IMR-90 (cell line): ENCODE results near the gene OSBPL6. TPM values are rescaled to one million over a fixed set of nuclear protein-coding genes. Genes with fewer than 3 reads are reported as not detected.

ENCODE experiments used
- ATAC-seq: fragments of 200-7000 bp; cut with Tn5 transposase; 2 replicates; pipeline ENCODE4 v1.9.1; 2020; ENCODE audit warnings: low read depth, mild to moderate bottlenecking, moderate library complexity
- BruUV-seq: library from RNA; stranded (reverse); fragments of 400-500 nt; replicated peaks from 2 replicates; lab custom pipeline; 2021; lab: Mats Ljungman, UMichigan
- CTCF ChIA-PET: fragments of 300-600 bp; formaldehyde crosslinking; extraction: SDS; loops from one replicate; lab custom pipeline; 2021; ENCODE audit warnings: antibody characterized with exemption; lab: Yijun Ruan, JAX
- POLR2A ChIA-PET: fragments of 300-600 bp; sonication (Branson Sonifier 250); formaldehyde crosslinking; loops from one replicate; lab custom pipeline; 2022; ENCODE audit warnings: antibody characterized with exemption; ENCODE audit not compliant: unreplicated experiment; lab: Charles Lee
- DNase-seq: peaks from one replicate; pipeline ENCODE4 v3.0.0; 2013
- H2AFZ ChIP-seq: replicated peaks from 2 replicates; pipeline ENCODE3; 2013; ENCODE audit warnings: low read length, mild to moderate bottlenecking; ENCODE audit not compliant: poor library complexity
- H2AK5ac ChIP-seq: 2 replicates; pipeline ENCODE4 v1.6.1; 2013; ENCODE audit warnings: low read depth, low read length, inconsistent platforms
- H2AK9ac ChIP-seq: replicated peaks from 2 replicates; pipeline ENCODE3; 2013; ENCODE audit warnings: mild to moderate bottlenecking, low read depth, low read length, moderate library complexity; ENCODE audit not compliant: poor library complexity
- H2BK120ac ChIP-seq: 2 replicates; pipeline ENCODE4 v1.6.1; 2013; ENCODE audit warnings: low read depth, low read length, inconsistent platforms
- H2BK15ac ChIP-seq: 3 replicates; pipeline ENCODE4 v1.6.1; 2013; ENCODE audit warnings: low read depth, low read length, inconsistent platforms
- H2BK20ac ChIP-seq: 2 replicates; pipeline ENCODE4 v1.6.1; 2013; ENCODE audit warnings: low read depth, mild to moderate bottlenecking, inconsistent platforms, low read length, moderate library complexity
- H2BK5ac ChIP-seq: 2 replicates; pipeline ENCODE4 v1.6.1; 2013; ENCODE audit warnings: mild to moderate bottlenecking, low read depth, low read length, inconsistent platforms; ENCODE audit not compliant: poor library complexity, severe bottlenecking
- H3K14ac ChIP-seq: replicated peaks from 2 replicates; pipeline ENCODE4 v1.6.1; 2013; ENCODE audit warnings: low read depth, low read length, inconsistent platforms
- H3K18ac ChIP-seq: 2 replicates; pipeline ENCODE4 v1.6.1; 2013; ENCODE audit warnings: low read depth, low read length, control low read depth
- H3K23ac ChIP-seq: 2 replicates; pipeline ENCODE4 v1.6.1; 2013; ENCODE audit warnings: low read depth, low read length, inconsistent platforms
- H3K27ac ChIP-seq: 2 replicates; pipeline ENCODE4 v1.5.1; 2013; ENCODE audit warnings: mild to moderate bottlenecking, control low read depth, low read length; ENCODE audit not compliant: insufficient read depth
- H3K27me3 ChIP-seq: 2 replicates; pipeline ENCODE4 v1.6.1; 2013; ENCODE audit warnings: low read length; ENCODE audit not compliant: control insufficient read depth, insufficient read depth
- H3K36me3 ChIP-seq: 2 replicates; pipeline ENCODE4 v1.6.1; 2013; ENCODE audit warnings: low read length, mixed read lengths; ENCODE audit not compliant: control insufficient read depth, insufficient read depth
- H3K4ac ChIP-seq: 2 replicates; pipeline ENCODE4 v1.6.1; 2013; ENCODE audit warnings: low read depth, low read length, inconsistent platforms
- H3K4me1 ChIP-seq: 2 replicates; pipeline ENCODE4 v1.6.1; 2013; ENCODE audit warnings: low read length, mixed read lengths; ENCODE audit not compliant: control insufficient read depth, insufficient read depth
- H3K4me2 ChIP-seq: 2 replicates; pipeline ENCODE4 v1.6.1; 2013; ENCODE audit warnings: low read depth, mild to moderate bottlenecking, control low read depth, low read length, moderate library complexity
- H3K4me3 ChIP-seq: 2 replicates; pipeline ENCODE4 v1.5.1; 2013; ENCODE audit warnings: low read depth, mild to moderate bottlenecking, control low read depth, low read length, moderate library complexity; ENCODE audit not compliant: insufficient read depth
- H3K56ac ChIP-seq: 2 replicates; pipeline ENCODE4 v1.6.1; 2013; ENCODE audit warnings: low read length, inconsistent platforms; ENCODE audit not compliant: insufficient read depth; ENCODE audit errors: extremely low read depth
- H3K79me1 ChIP-seq, 2 experiments: 2 replicates each; pipeline ENCODE4 v1.6.1; 2013; ENCODE audit warnings: low read length in 2 of 2, inconsistent platforms in 1 of 2, low read depth in 1 of 2
- H3K9ac ChIP-seq: 2 replicates; pipeline ENCODE4 v1.6.1; 2013; ENCODE audit warnings: low read depth, low read length, control low read depth
- H3K9me1 ChIP-seq: 2 replicates; pipeline ENCODE4 v1.6.1; 2013; ENCODE audit warnings: low read length, inconsistent platforms; ENCODE audit not compliant: insufficient read depth
- H3K9me3 ChIP-seq: 2 replicates; pipeline ENCODE4 v1.6.1; 2013; ENCODE audit warnings: low read length; ENCODE audit not compliant: control insufficient read depth, insufficient read depth
- H4K20me1 ChIP-seq: 2 replicates; pipeline ENCODE4 v1.6.1; 2013; ENCODE audit warnings: low read length, inconsistent platforms; ENCODE audit not compliant: insufficient read depth
- H4K5ac ChIP-seq: 2 replicates; pipeline ENCODE4 v1.6.1; 2013; ENCODE audit warnings: mild to moderate bottlenecking, low read depth, low read length, control low read depth
- H4K8ac ChIP-seq, 2 experiments: 2 replicates each; pipeline ENCODE4 v1.6.1; 2013; ENCODE audit warnings: low read depth in 2 of 2, low read length in 2 of 2, control low read depth in 1 of 2, inconsistent platforms in 1 of 2
- H4K91ac ChIP-seq: 2 replicates; pipeline ENCODE4 v1.6.1; 2013; ENCODE audit warnings: low read depth, low read length, inconsistent platforms; ENCODE audit not compliant: insufficient read depth
- CEBPB ChIP-seq: IDR thresholded peaks from 2 replicates; pipeline ENCODE4 v1.6.1; 2012; ENCODE audit warnings: low read depth, low read length, improper control_type of control experiment
- MAZ ChIP-seq: IDR thresholded peaks from 2 replicates; pipeline ENCODE4 v1.6.1; 2012; ENCODE audit warnings: low read depth, mild to moderate bottlenecking, low read length, improper control_type of control experiment, moderate library complexity, borderline replicate concordance
- MXI1 ChIP-seq: IDR thresholded peaks from 2 replicates; pipeline ENCODE4 v1.6.1; 2012; ENCODE audit warnings: low read depth, mild to moderate bottlenecking, low read length, moderate library complexity, borderline replicate concordance
- POLR2A ChIP-seq: IDR thresholded peaks from 2 replicates; pipeline ENCODE4 v1.6.1; 2012; ENCODE audit warnings: mild to moderate bottlenecking, low read depth, low read length
- RAD21 ChIP-seq: IDR thresholded peaks from 2 replicates; pipeline ENCODE4 v1.6.1; 2012; ENCODE audit warnings: low read length, improper control_type of control experiment
- RCOR1 ChIP-seq: IDR thresholded peaks from 2 replicates; pipeline ENCODE4 v1.6.1; 2012; ENCODE audit warnings: mild to moderate bottlenecking, low read length, improper control_type of control experiment; ENCODE audit not compliant: insufficient replicate concordance
- RFX5 ChIP-seq: IDR thresholded peaks from 2 replicates; pipeline ENCODE4 v1.8.0; 2012; ENCODE audit warnings: low read depth, mild to moderate bottlenecking, low read length, moderate library complexity
- dilution Hi-C: fragments of 300-500 bp; cut with HindIII; formaldehyde crosslinking; loops from one replicate; pipeline ENCODE4 v1.14.3; 2018; ENCODE audit warnings: low sequenced_read_pairs; ENCODE audit not compliant: unreplicated experiment
- in situ Hi-C: fragments of 300-500 bp; cut with MboI; formaldehyde crosslinking; loops from 3 replicates; pipeline ENCODE4 v1.14.3; 2019; ENCODE audit warnings: low sequenced_read_pairs, inconsistent platforms, mixed read lengths
- intact Hi-C: fragments of 100-400 bp; cut with micrococcal nuclease; formaldehyde crosslinking; loops from 2 replicates; pipeline ENCODE4 v1.10.0; 2022
- polyA plus RNA-seq, 3 experiments: library from polyadenylated mRNA; depleted of rRNA; stranded (reverse); fragments of >200 nt; gene quantifications; 2 replicates each; pipeline ENCODE4 v1.2.3, GENCODE V29; 2012; ENCODE audit warnings: low replicate concordance in 1 of 3
- total RNA-seq: library from RNA; depleted of rRNA; stranded (reverse); fragments of >200 nt; gene quantifications from 2 replicates; pipeline ENCODE4 v1.2.3, GENCODE V29; 2012

Gene OSBPL6
- total and polyA plus RNA-seq, 2 of the 4 experiments (the other 2 are of a cell fraction) = 3.2 to 3.7 TPM

DNA sequence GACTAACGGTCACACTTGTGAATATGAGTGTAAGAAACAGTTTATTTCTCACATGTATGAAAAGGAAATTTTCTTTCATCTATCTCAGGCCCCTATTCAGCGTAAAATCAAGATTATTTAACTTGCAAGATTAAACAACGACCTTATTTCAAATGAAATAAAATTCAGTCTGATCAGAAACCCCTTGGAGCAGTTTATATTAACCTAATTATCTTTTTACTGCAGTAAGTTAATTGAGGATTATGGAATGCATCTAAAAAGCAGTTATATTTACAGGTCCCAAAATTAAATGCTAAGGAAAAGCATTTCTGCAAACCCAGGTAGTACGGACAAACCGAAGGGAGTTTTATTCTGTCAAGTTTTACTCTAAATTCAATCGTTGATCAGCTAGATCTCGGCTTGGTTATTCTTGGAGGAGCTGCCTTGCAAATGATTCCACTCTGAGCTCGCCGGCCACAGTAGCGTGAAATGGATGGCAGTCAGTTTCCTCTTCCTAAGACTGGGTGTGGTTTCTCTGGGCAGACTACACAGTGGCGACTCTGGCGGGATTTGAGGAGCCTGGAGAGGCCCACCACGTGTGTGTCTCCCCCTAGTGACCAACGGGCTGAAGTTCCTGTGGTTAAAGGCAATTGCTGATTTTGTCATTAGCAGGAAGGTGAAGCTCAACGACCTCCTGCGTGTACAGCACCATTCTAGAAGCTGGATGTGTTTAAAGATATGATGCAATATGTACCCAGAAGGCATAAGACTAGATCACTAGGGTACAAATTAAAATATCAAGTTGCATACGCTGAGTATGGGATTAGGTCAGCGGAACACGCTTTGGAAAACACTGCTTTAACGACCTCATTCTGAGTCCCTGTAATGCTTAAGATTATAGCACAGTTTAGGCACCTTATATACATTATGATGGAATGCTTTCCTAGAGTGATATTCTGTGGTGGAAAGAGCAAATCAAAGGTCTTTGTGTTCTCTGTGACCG lies 220.2 kb downstream of the OSBPL6 start (continued):
- TF ChIP-seq MAZ (peak; percentile 44; the same call in 1 of the 2 replicates), POLR2A (no peak; the same call in 1 of the 2 replicates), CEBPB (peak; percentile 96), RCOR1 (no peak), MXI1 (peak; percentile 78)

DNA sequence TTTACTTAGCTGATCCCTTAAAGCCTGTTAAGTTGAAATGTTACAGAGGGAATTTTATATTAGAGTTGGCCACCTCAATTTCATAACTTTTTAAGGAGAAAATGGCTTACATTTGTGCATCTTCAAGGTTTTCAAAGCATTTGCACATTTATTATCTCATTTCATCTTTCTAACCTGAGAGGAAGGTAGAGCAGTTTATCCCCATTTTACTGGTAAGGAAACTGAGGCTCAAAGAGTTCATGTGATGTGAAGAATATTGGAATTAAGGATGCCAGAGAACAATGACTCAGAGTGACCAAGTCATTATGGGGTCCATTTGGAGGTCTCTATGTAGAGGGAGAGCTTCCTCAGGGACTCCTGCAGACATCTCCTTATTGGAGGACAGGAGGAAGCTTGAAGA lies 221.7 kb downstream of the OSBPL6 start:
- dilution Hi-C loops (no loop called here), intact Hi-C loops (loop anchor here (2.0 kb wide), 1 partner anchor 221 kb away; the partner anchor contains the start of gene OSBPL6), in situ Hi-C loops (loop anchor here (5.0 kb wide), 1 partner anchor 284 kb away; no protein-coding TSS in a partner anchor)
- no peaks in the 10 kb centered on the region; the same call in 1 of the 2 replicates for H3K9me1 ChIP-seq
- DNase-seq = no peak
- H3K4ac ChIP-seq = no peak overlapping the region
- H2AK9ac ChIP-seq = no peak overlapping the region
- no peak overlapping the region for H2BK15ac ChIP-seq
- CTCF ChIA-PET = no interaction called here
- H3K36me3 ChIP-seq = no peaks in the 10 kb centered on the region
- H3K27me3 ChIP-seq = no peaks in the 10 kb centered on the region
- H3K79me1 ChIP-seq = peaks cover 4 to 27% of the 10 kb centered on the region in 2 experiments; a peak in 3 of 4 replicates
- no peak overlapping the region for H2AK5ac ChIP-seq
- no peak overlapping the region for H2BK20ac ChIP-seq
- H3K4me3 ChIP-seq = no peak overlapping the region
- no peak for TF ChIP-seq RFX5
- no peak for TF ChIP-seq RAD21
- no peak overlapping the region for H2AFZ ChIP-seq
- H4K5ac ChIP-seq = no peak overlapping the region
- H4K8ac ChIP-seq = no peak overlapping the region
- H3K14ac ChIP-seq = no peak overlapping the region
- no peak overlapping the region for H3K23ac ChIP-seq
- H2BK5ac ChIP-seq = no peak overlapping the region
- H3K4me1 ChIP-seq = 0 out of 2 replicates have a peak, but pooled peaks cover 2% of the 10 kb centered on the region
- no peaks in the 10 kb centered on the region for H4K20me1 ChIP-seq
- POLR2A ChIA-PET = no interaction called here
- H3K56ac ChIP-seq = no peak overlapping the region
- no peak overlapping the region for H3K9ac ChIP-seq
- no peak overlapping the region for H2BK120ac ChIP-seq
- no TSS peak for BruUV-seq
- H4K91ac ChIP-seq = no peak overlapping the region
- no peak overlapping the region for H3K27ac ChIP-seq
- no peak overlapping the region for H3K4me2 ChIP-seq
- ATAC-seq = no peak
- H3K9me3 ChIP-seq = no peaks in the 10 kb centered on the region
- H3K18ac ChIP-seq = no peak overlapping the region
